ENCODE results near the gene GRXCR1.

GRCh38 chr4:42878863-42879262 lies 13.7 kb upstream of the GRXCR1 start:
- no peak for TF ChIP-seq CTCF (IDR thresholded peaks at IDR 0.05)
- no peak for TF ChIP-seq POLR2AphosphoS5 (IDR thresholded peaks at IDR 0.05; ENCODE audit: low read depth, low read length)

Data from Panc1 (cell line).